HG02943 (cell line): ENCODE measurements around the gene SDCBP2.
"Not testable (repeated sequence)": the region's sequence is repeated elsewhere in the genome, so short reads cannot be mapped to it uniquely, and the experiment has no call there.

ENCODE experiments used
- ATAC-seq: cut with Tn5 transposase; IDR thresholded peaks from one replicate; pipeline ENCODE4 v1.9.1; 2021; ENCODE audit warnings: mild to moderate bottlenecking, low read depth, moderate library complexity; ENCODE audit not compliant: unreplicated experiment

The SDCBP2 gene

GRCh38 chr20:1360094-1360846 lies 31.3 kb upstream of the SDCBP2 start:
- ATAC-seq = no peak

DNA sequence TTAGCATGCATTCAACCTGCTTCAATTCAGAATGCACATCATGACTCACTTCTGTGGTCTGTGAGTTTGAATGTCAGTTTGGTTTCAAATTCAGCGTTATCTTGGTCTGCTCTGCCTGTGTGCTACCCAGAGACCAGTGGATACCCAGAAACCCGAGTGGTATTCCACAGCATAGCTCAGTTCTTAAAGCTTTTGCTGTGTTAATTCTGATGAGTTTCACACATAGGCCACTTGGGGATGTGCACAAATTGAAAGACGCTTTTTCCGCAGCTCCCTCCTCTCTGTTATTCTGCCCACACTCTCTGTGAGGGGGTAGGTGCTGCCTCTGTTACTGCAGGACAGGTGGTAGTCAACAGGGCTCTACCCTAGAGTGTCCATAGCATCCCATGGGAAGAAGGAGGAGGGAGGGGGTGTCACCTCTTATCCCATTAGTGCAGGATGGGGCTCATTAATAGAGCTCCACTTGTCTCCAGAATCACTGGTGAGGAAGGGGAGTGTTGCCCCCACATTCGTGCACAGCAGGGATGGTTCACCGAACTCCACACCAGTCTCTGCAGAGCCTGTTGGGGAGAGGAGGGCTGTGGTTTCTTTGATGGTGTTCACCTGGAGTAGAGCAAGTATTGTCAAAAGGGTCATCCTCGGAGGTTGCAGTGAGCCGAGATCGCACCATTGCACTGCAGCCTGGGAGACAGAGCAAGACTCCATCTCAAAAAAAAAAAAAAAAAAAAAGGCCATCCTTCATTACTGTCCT lies 29.2 kb upstream of the SDCBP2 start:
- ATAC-seq = no peak

DNA sequence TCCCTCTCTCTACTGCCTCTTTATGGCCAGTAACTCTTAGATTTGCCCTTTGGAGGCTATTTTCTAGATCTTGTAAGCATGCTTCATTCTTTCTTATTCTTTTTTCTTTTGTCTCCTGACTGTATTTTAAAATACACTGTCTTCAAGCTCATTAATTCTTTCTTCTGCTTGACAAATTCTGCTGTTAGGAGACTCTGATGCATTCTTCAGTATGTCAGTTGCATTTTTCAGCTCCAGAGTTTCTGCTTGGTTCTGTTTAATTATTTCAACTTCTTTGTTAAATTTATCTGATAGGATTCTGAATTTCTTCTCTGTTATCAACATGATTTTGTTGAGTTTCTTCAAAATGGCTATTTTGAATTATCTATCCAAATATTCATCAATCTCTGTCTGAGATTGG lies 25.0 kb upstream of the SDCBP2 start:
- ATAC-seq = no peak

DNA sequence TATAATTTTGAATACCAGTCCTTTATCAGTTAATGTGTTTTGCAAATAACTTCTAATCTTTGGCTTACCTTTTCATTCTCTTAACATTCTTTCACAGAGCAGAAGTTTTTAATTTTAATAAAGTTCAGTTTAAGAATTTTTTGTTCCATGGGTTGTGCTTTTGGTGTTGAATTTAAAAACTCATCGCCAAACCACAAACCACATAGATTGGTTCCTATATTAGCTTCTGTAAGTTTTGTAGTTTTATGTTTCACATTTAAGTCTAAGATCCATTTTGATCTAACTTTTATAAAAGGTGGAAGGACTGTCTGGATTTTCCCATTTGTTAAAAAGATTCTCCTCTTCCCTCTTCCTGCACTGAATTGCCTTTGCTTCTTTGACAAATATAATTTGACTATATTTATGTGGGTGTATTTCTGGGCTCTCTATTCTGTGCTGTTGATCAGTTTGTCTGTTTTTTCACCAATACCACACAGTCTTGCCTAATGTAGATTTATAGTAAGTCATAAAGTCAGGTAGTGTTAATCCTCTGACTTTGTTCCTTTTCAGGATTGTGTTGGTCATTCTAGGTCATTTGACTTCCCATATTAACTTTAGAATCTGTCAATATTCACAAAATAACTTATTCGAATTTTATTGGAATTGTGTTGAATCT lies 17.5 kb upstream of the SDCBP2 start:
- no peak for ATAC-seq

DNA sequence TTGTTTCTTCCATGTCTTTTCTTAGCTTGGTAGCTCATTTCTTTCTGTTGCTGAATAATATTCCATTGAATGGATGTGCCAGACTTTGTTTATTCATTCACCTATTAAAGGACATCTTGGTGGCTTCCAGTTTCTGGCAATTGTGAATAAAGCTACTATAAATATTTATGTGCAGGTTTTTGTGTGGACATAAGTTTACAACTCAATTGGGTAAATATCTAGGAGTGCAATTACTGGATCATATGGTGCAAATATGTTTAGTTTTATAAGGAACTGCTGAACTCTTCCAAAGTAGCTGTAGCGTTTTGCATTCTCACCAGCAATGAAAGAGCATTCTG lies 16.8 kb upstream of the SDCBP2 start:
- no peak for ATAC-seq

GRCh38 chr20:1345030-1345755 lies 16.3 kb upstream of the SDCBP2 start:
- no peak for ATAC-seq

GRCh38 chr20:1343446-1344124 lies 14.6 kb upstream of the SDCBP2 start:
- ATAC-seq = not testable (repeated sequence)

DNA sequence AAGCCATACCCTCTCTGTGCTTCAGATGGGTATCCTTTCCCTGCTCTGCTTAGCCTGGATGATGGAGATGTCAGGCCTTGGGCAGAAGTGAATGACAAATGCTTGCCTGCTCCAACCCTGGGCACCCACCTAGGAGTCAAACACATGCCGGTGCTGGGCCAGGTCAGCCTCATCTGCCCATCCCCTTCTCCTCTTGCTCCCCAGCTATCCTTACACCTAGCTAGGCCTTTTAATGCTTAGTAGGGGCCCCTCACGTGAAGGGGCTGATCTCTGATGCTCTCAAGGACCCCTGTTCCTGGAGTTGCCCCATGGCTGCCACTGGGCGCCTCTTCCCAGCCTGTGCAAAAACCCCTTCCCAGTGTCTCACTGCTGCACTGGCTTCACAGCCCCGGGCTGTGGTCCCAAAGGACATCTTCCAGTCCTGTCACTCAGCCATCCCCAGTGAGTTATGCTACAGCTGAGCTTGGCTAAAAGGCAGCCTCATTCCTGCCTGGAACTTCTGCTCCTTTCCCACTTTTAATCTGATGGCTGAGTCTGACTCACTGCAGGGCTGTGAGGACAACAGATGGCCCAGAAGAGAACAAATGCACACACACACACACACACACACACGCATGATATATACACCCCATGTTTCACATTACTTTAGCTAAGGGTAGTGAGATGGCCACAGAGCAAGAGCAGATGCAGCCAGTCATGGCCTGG lies 12.8 kb upstream of the SDCBP2 start:
- no peak for ATAC-seq

- ATAC-seq = no peak
Observed at GRCh38 chr20:1338801-1339200, 9.9 kb upstream of the SDCBP2 start.

GRCh38 chr20:1338096-1338495 lies 9.2 kb upstream of the SDCBP2 start:
- no peak for ATAC-seq

GRCh38 chr20:1337441-1337840 lies 8.5 kb upstream of the SDCBP2 start:
- no peak for ATAC-seq

GRCh38 chr20:1336699-1337367 lies 7.9 kb upstream of the SDCBP2 start:
- no peak for ATAC-seq

DNA sequence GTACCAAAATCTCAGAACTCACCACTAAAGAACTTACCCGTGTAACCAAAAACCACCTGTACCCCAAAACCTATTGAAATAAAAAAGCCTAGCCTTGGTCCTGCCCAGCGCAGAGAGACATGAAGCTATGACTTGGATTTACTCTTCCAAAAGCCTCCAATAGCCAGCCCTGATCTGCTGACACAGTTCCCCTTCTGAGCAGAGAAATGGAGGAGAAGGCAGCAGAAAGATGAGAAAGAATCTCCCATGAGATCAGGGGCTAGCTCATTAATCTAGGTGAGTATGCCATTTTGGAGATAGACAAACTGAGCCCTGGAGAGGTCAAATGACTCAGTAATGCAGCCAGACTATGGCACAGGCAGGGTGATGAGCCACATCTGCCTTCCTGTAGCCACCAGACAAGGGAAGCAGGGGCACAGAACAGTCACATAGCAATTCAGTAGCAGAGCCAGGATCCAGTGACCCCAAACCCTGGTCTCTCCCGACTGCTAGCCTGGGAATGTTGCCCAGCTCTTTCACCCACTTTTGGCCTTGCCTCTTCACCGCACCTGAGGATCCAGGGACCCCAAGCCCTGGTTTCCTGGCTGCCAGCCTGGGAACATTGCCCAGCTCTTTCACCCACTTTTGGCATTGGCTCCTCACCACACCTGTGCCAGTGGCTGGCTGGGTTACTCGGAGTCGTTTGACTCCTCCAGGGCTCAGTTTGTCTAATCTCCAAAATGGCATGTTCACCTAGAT lies 7.2 kb upstream of the SDCBP2 start:
- ATAC-seq = no peak

DNA sequence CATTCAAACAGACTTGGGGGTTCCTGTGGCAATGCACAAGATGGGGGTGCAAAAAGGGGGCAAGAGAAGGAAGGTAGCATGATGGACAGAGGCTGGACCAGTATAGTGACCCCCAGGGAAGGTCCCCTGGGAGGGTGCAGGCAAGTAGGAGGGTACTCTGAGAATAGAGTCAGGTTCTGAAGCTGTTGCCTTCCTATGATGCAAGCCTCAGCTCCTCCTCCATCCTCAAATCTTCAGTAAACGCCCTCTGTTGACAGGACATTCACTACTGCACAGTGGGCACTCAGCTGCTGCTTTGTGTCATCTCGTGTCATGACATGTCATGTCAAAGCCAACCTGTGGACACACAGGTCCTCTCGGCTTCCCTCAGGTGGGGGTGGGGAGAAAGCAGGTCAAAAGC lies 5.8 kb upstream of the SDCBP2 start:
- ATAC-seq = no peak

GRCh38 chr20:1334370-1334731 lies 5.4 kb upstream of the SDCBP2 start:
- no peak for ATAC-seq

DNA sequence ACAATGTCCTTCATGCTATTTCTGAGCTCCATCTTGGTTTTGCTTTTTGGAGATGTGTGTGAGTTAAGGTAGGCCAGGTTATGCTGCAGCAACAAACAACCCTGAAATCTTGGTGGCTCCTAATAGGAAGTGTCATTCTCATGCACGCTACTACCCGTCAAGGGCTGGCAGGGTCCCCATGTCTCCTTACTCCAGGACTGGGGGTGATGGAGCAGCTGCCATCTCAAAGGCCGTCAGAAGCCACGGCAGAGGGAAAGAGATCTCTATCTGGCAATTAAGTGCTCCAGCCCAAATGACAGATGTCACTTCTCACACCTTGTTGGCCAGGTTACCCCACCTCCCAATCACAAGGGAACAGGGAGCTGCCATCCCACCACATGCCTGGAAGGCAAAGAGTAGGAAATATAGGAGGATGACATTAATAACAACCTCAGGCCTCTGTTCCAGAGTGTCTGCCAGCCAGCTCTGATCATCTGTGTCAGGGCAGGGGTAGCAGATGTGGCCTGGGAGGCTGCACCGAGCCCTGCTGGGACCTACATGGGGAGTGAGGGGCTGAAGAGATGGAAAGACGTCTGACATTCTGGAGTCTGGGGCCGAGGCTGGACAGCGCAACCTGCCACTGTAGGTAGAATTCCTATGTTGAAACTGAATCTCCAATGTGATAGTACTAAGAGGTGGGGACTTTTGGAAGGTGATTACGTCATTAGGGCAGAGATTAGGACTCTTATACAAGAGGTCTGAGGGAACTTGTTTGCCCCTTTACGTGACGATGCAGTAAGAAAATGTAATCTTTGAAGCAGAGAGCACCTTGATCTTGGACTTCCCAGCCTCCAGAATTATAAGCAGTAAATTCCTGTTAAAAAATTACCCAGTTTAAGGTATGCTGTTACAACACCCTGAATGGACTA lies 4.8 kb upstream of the SDCBP2 start:
- ATAC-seq = no peak

DNA sequence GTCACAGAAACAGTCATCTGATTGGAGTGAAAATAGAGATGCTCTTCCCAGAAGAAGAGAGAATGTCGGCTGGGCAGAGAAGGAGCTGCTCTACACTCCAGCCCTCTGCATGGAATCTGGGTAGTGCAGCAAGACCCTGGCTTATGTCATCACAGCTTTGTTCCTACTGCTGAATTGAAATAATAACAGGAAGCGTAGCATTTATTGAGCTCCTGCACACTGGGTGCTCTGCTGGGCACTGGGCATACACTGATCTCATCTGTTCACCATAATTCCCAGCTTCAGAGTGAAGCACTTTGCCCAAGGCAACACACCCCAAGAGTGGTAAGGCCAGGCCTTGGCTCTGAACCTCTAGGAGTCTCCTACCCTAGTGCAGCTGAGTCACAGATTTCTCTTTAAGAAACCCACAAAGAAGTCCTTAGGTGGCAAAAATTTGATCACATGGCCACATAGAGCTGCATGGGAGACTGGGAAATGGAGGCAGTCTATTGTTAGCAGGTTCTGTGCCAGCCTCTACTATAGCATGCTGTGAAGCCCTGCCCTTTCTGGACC lies 3.9 kb upstream of the SDCBP2 start:
- no peak for ATAC-seq
